Stimulated activated CD4-positive, alpha-beta T cell treated with anti-CD3 and anti-CD28 coated beads, Interleukin-1b, Interleukin-23, amount 100 ng/mL, for 48 hours (primary cell): ENCODE measurements around the gene SHQ1.

Experiments used
- DNase-seq: peaks from one replicate; pipeline ENCODE4 v3.0.0-alpha.2; 2020

SHQ1 gene

GRCh38 chr3:72847282-72847681, 963 bp downstream of the SHQ1 start:
- DNase-seq, result no peak

- DNase-seq, result no peak
Measured at GRCh38 chr3:72846166-72846565, 2.1 kb downstream of the SHQ1 start.

- DNase-seq, result no peak
Measured at GRCh38 chr3:72844436-72844993, 3.7 kb downstream of the SHQ1 start.

GRCh38 chr3:72839057-72839456, 9.2 kb downstream of the SHQ1 start:
- DNase-seq, result no peak

GRCh38 chr3:72836923-72837322, 11.3 kb downstream of the SHQ1 start:
- DNase-seq, result no peak

- DNase-seq, result no peak
Measured at GRCh38 chr3:72836416-72836815, 11.8 kb downstream of the SHQ1 start.

- DNase-seq, result no peak
Measured at GRCh38 chr3:72830452-72831223, 17.6 kb downstream of the SHQ1 start.

- DNase-seq, result no peak
Measured at GRCh38 chr3:72829701-72830100, 18.5 kb downstream of the SHQ1 start.

- peak; percentile 5 for DNase-seq
Measured at GRCh38 chr3:72821161-72821781, 27.0 kb downstream of the SHQ1 start.

- DNase-seq, result no peak
Measured at GRCh38 chr3:72820415-72820814, 27.8 kb downstream of the SHQ1 start.

GRCh38 chr3:72818905-72819304, 29.3 kb downstream of the SHQ1 start:
- DNase-seq, result peak; percentile 23

- no peak for DNase-seq
Measured at GRCh38 chr3:72818092-72818773, 30.0 kb downstream of the SHQ1 start.

GRCh38 chr3:72816862-72817355, 31.3 kb downstream of the SHQ1 start:
- DNase-seq, result peak; percentile 10

- no peak for DNase-seq
Measured at GRCh38 chr3:72814308-72814707, 33.9 kb downstream of the SHQ1 start.

GRCh38 chr3:72812201-72812600, 36.0 kb downstream of the SHQ1 start:
- DNase-seq, result no peak

GRCh38 chr3:72811571-72811970, 36.7 kb downstream of the SHQ1 start:
- no peak for DNase-seq

- DNase-seq, result no peak
Measured at GRCh38 chr3:72810659-72811434, 37.4 kb downstream of the SHQ1 start.

- DNase-seq, result no peak
Measured at GRCh38 chr3:72810063-72810462, 38.2 kb downstream of the SHQ1 start.

- no peak for DNase-seq
Measured at GRCh38 chr3:72804361-72804760, 43.9 kb downstream of the SHQ1 start.

GRCh38 chr3:72803573-72803972, 44.7 kb downstream of the SHQ1 start:
- no peak for DNase-seq

- DNase-seq, result no peak
Measured at GRCh38 chr3:72802001-72802400, 46.2 kb downstream of the SHQ1 start.

GRCh38 chr3:72800869-72801268, 47.4 kb downstream of the SHQ1 start:
- DNase-seq, result no peak
